Psoas muscle (tissue), 8 donors: ENCODE measurements around the gene TTYH1. TPM values are rescaled to one million over a fixed set of nuclear protein-coding genes. Genes with fewer than 3 reads are reported as not detected.

Experiments used
- ATAC-seq, 4 donors: fragments of 200-7000 bp; cut with Tn5 transposase; one replicate each; pipeline ENCODE4 v1.9.1; 2020; ENCODE audit warnings: moderate library complexity in 3 of 4, mild to moderate bottlenecking in 2 of 4
- DNase-seq, 2 donors: peaks; one replicate each; pipeline ENCODE4 v3.0.0-alpha.2; 2020
- H3K27ac ChIP-seq: fragments of 200-600 bp; one replicate; pipeline ENCODE4 v1.8.0; 2022
- H3K27me3 ChIP-seq, 3 donors: fragments of 200-600 bp in 1 of 3; one replicate each; pipeline versions ENCODE4 v1.6.1 to v1.8.0; 2013 to 2022; ENCODE audit warnings: low read length in 2 of 3, mild to moderate bottlenecking in 2 of 3, moderate library complexity in 1 of 3; ENCODE audit not compliant: insufficient read depth in 3 of 3
- H3K36me3 ChIP-seq, 2 donors: fragments of 200-600 bp in 1 of 2; one replicate each; pipeline versions ENCODE4 v1.6.1 to v1.8.0; 2013 to 2022; ENCODE audit warnings: low read depth in 1 of 2, mild to moderate bottlenecking in 1 of 2, moderate library complexity in 1 of 2; ENCODE audit not compliant: insufficient read depth in 1 of 2
- H3K4me1 ChIP-seq: fragments of 200-600 bp; one replicate; pipeline ENCODE4 v1.8.0; 2022
- H3K4me3 ChIP-seq: fragments of 200-600 bp; one replicate; pipeline ENCODE4 v1.8.0; 2022; ENCODE audit warnings: mild to moderate bottlenecking
- H3K9me3 ChIP-seq: fragments of 200-600 bp; one replicate; pipeline ENCODE4 v1.8.0; 2022
- CTCF ChIP-seq: fragments of 200-600 bp; IDR thresholded peaks from one replicate; pipeline ENCODE4 v1.8.0; 2022; ENCODE audit warnings: antibody characterized with exemption
- WGBS, 3 donors: extraction: QIAGEN DNeasy Blood & Tissue Kit; methylation state at CpG; one replicate each; pipeline versions ENCODE4 v1.1.6 to v1.1.7; 2013; 5-methylcytosine and 5-hydroxymethylcytosine counted together
- intact Hi-C, 2 donors: fragments of 100-400 bp; cut with DNase I; formaldehyde crosslinking; loops; one replicate each; pipeline versions ENCODE4 v1.11.0 to v1.14.2; 2022
- polyA plus RNA-seq, 3 donors: library from polyadenylated mRNA; stranded (reverse); fragments of 200-250 nt; gene quantifications; one replicate each; pipeline ENCODE4 v1.2.3, GENCODE V29; 2013
- total RNA-seq, 4 donors: library from RNA; stranded (reverse); fragmentation: NEBNext Ultra II Directional in 2 of 4; extraction: Animal tissue kit (Norgen Biotek cat#: 25700) in 2 of 4; gene quantifications; one replicate each; pipeline versions ENCODE4 v1.2.1 to v1.2.4, GENCODE V29; 2021 to 2023
- donor health status: healthy with polysubstance abuse.
- donor health status: DM: no; HTN: no; CAD: no; lungs with moderate emphysema.
- donor health status: Bipolar disorder and iron deficiency.
- donor health status: healthy.
- donor health status: DM: yes; HTN: yes; CAD: no.
- donor health status: DM: no; HTN: no; CAD: no.
- donor health status: DM: no; HTN: no; CAD: no.
- donor health status: DM: yes; HTN: yes; CAD: no.

The TTYH1 gene
- total and polyA plus RNA-seq, 7 donors, result 0.34 to 1.9 (median 0.52) TPM; not detected in 1

DNA sequence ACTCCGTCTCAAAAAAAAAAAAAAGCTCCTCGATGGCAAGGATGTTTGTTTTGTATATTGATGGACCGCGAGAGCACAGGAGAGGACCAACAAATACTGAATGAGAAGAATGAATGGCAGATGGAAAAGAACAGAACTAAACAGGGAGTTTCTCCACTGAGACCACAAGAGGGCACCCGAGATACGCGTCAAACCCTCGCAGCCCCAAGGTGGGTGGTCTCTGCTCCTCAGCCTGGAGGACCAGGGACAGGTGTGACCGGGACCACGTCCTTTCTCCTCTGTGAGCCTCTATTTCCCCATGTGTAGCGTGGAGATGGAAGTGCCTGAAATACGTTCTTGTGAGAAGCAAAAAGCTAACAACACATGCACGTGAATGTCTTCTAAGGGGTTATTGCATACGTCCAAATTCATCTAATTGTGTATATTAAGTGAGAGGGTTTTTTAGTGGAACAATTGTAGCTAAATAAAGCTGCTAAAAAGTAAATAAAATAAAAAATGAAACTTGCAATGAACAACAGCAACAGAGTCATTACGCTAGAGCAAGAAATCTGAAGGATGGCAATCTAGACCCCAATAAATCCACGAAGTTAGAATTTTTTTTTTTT, 66.2 kb downstream of the TTYH1 start:
- 11 to 14% (median 11%) methylated on average over 16 of the region's 16 CpGs for WGBS, 3 donors
- Histone ChIP-seq H3K36me3 (no peaks in the 10 kb centered on the region), H3K4me1 (no peaks in the 10 kb centered on the region), H3K4me3 (no peak overlapping the region), H3K9me3 (no peaks in the 10 kb centered on the region), H3K27me3 (peaks cover 0 to 15% (median 0%) of the 10 kb centered on the region in 3 donors), H3K27ac (no peak overlapping the region)
- intact Hi-C loops, result loop anchor here in 1 of 2 donors (5.0 kb wide), 1 partner anchor 196 kb away; no protein-coding TSS in a partner anchor
- peak; percentile 47 for TF ChIP-seq CTCF
- DNase-seq, result no peak
- no peak for ATAC-seq

DNA sequence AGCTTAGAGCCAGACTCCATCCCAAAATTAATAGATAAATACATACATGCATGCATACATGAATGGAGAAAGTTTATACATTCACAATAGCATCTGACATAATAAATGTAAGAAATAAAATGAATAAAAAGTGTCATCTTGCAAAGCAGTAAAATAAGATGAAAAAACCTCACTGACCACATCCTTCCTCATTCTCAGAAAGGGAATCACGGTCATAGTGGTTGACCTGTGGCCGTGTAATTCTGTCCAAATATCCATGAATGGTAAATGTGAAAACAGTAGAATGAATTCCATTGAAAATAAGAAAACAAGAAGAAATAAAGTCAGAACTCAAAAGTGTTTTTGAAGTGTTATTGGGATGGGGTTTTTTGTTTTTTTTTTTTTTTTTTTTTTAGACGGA, 67.6 kb downstream of the TTYH1 start:
- no peak for TF ChIP-seq CTCF
- WGBS, 3 donors, result 63 to 72% (median 64%) methylated on average over 3 of the region's 3 CpGs
- ATAC-seq, result no peak
- DNase-seq, result no peak
- peaks cover 0 to 15% (median 0%) of the 10 kb centered on the region in 3 donors for H3K27me3 ChIP-seq
- H3K9me3 ChIP-seq, result no peaks in the 10 kb centered on the region
- H3K4me3 ChIP-seq, result no peak overlapping the region
- no peaks in the 10 kb centered on the region for H3K4me1 ChIP-seq
- intact Hi-C loops, result loop anchor here in 1 of 2 donors (5.0 kb wide), 1 partner anchor 194 kb away; no protein-coding TSS in a partner anchor
- H3K36me3 ChIP-seq, result no peaks in the 10 kb centered on the region
- no peak overlapping the region for H3K27ac ChIP-seq

- intact Hi-C loops, result loop anchor here in 1 of 2 donors (5.0 kb wide), 1 partner anchor 193 kb away; no protein-coding TSS in a partner anchor
- no peak overlapping the region for H3K4me3 ChIP-seq
- no peaks in the 10 kb centered on the region for H3K9me3 ChIP-seq
- peaks cover 0 to 15% (median 0%) of the 10 kb centered on the region in 3 donors for H3K27me3 ChIP-seq
- no peaks in the 10 kb centered on the region for H3K4me1 ChIP-seq
- DNase-seq, result no peak
- H3K36me3 ChIP-seq, result no peaks in the 10 kb centered on the region
- ATAC-seq, result no peak
- no peak overlapping the region for H3K27ac ChIP-seq
- TF ChIP-seq CTCF, result no peak
- 71 to 76% (median 73%) methylated on average over 10 of the region's 10 CpGs for WGBS, 3 donors
These were observed 69.2 kb downstream of the TTYH1 start for GRCh38 chr19:54484451-54484850.

GRCh38 chr19:54485851-54486250, 70.6 kb downstream of the TTYH1 start:
- Histone ChIP-seq H3K4me1 (no peaks in the 10 kb centered on the region), H3K9me3 (no peaks in the 10 kb centered on the region), H3K36me3 (no peaks in the 10 kb centered on the region), H3K27ac (no peak overlapping the region), H3K4me3 (no peak overlapping the region), H3K27me3 (peaks cover 0 to 15% (median 0%) of the 10 kb centered on the region in 3 donors)
- intact Hi-C loops, result no loop called here
- TF ChIP-seq CTCF, result no peak
- ATAC-seq (no peak), DNase-seq (no peak)
- 39 to 59% (median 52%) methylated on average over 2 to 5 of the region's 5 CpGs for WGBS, 3 donors

Other genes starting within 250 kb of the TTYH1 start
- 1 to 10 TPM in 1 of 4 donors, under 1 TPM in 2, not detected in 1; 0.55 to 2.5 (median 0.74) TPM for gene TMC4, start 242.3 kb upstream of the TTYH1 start, total RNA-seq
- under 1 TPM; 0.64 to 0.70 (median 0.70) TPM for gene TMC4, start 242.3 kb upstream of the TTYH1 start, polyA plus RNA-seq
- gene MBOAT7, start 225.9 kb upstream of the TTYH1 start, total RNA-seq, result 10 to 100 TPM in 3 of 4 donors, 1 to 10 TPM in 1; 6.2 to 17.8 (median 11.4) TPM
- 10 to 100 TPM in 1 of 3 donors, 1 to 10 TPM in 2; 6.3 to 11.4 (median 8.4) TPM for gene MBOAT7, start 225.9 kb upstream of the TTYH1 start, polyA plus RNA-seq
- gene TSEN34, start 224.2 kb upstream of the TTYH1 start, total RNA-seq, result 10 to 100 TPM; 17.4 to 44.6 (median 19.2) TPM
- gene TSEN34, start 224.2 kb upstream of the TTYH1 start, polyA plus RNA-seq, result 10 to 100 TPM; 15.5 to 42.6 (median 24.5) TPM
- gene RPS9, start 214.6 kb upstream of the TTYH1 start, total RNA-seq, result 100 to 1,000 TPM; 479 to 705 (median 663) TPM
- gene RPS9, start 214.6 kb upstream of the TTYH1 start, polyA plus RNA-seq, result 1,000 to 10,000 TPM; 1,294 to 2,049 (median 1,972) TPM
- gene LILRB3, start 192.5 kb upstream of the TTYH1 start, total RNA-seq, result 1 to 10 TPM; 1.9 to 3.8 (median 2.3) TPM
- gene LILRB3, start 192.5 kb upstream of the TTYH1 start, polyA plus RNA-seq, result 1 to 10 TPM in 1 of 3 donors, under 1 TPM in 2; 0.32 to 1.2 (median 0.40) TPM
- 1 to 10 TPM in 3 of 4 donors, under 1 TPM in 1; 0.54 to 1.6 (median 1.3) TPM for gene LILRA6, start 172.7 kb upstream of the TTYH1 start, total RNA-seq
- under 1 TPM; 0.22 to 0.48 (median 0.42) TPM for gene LILRA6, start 172.7 kb upstream of the TTYH1 start, polyA plus RNA-seq
- gene LILRB5, start 158.2 kb upstream of the TTYH1 start, total RNA-seq, result 1 to 10 TPM; 2.2 to 5.1 (median 4.4) TPM
- 1 to 10 TPM in 2 of 3 donors, under 1 TPM in 1; 0.95 to 1.3 (median 1.1) TPM for gene LILRB5, start 158.2 kb upstream of the TTYH1 start, polyA plus RNA-seq
- 1 to 10 TPM in 3 of 4 donors, under 1 TPM in 1; 0.79 to 2.4 (median 1.7) TPM for gene LILRB2, start 134.4 kb upstream of the TTYH1 start, total RNA-seq
- 1 to 10 TPM in 1 of 3 donors, under 1 TPM in 2; 0.41 to 1.3 (median 0.42) TPM for gene LILRB2, start 134.4 kb upstream of the TTYH1 start, polyA plus RNA-seq
- 1 to 10 TPM in 3 of 4 donors, not detected in 1; 1.1 to 2.2 (median 1.1) TPM for gene LILRA5, start 102.3 kb upstream of the TTYH1 start, total RNA-seq
- gene LILRA5, start 102.3 kb upstream of the TTYH1 start, polyA plus RNA-seq, result 1 to 10 TPM in 1 of 3 donors, under 1 TPM in 2; 0.44 to 1.2 (median 0.52) TPM
- 1 to 10 TPM in 1 of 4 donors, not detected in 3; 1.1 TPM for gene LILRA4, start 76.3 kb upstream of the TTYH1 start, total RNA-seq
- not detected for gene LILRA4, start 76.3 kb upstream of the TTYH1 start, polyA plus RNA-seq
- 1 to 10 TPM; 3.4 to 6.2 (median 4.0) TPM for gene LAIR1, start 50.5 kb upstream of the TTYH1 start, total RNA-seq
- 1 to 10 TPM in 1 of 3 donors, under 1 TPM in 2; 0.93 to 2.4 (median 0.95) TPM for gene LAIR1, start 50.5 kb upstream of the TTYH1 start, polyA plus RNA-seq
- gene LENG8, start 33.7 kb downstream of the TTYH1 start, total RNA-seq, result 10 to 100 TPM; 28.2 to 60.2 (median 41.8) TPM
- gene LENG8, start 33.7 kb downstream of the TTYH1 start, polyA plus RNA-seq, result 10 to 100 TPM; 21.7 to 28.6 (median 27.2) TPM
- gene LENG9, start 48.3 kb downstream of the TTYH1 start, total RNA-seq, result 1 to 10 TPM; 2.0 to 3.7 (median 2.7) TPM
- 1 to 10 TPM; 1.7 to 3.9 (median 3.7) TPM for gene LENG9, start 48.3 kb downstream of the TTYH1 start, polyA plus RNA-seq
- 1 to 10 TPM; 5.0 to 7.4 (median 6.0) TPM for gene CDC42EP5, start 57.8 kb downstream of the TTYH1 start, total RNA-seq
- gene CDC42EP5, start 57.8 kb downstream of the TTYH1 start, polyA plus RNA-seq, result 1 to 10 TPM; 1.1 to 4.1 (median 3.1) TPM
- not detected for gene LAIR2, start 87.4 kb downstream of the TTYH1 start, total RNA-seq
- not detected for gene LAIR2, start 87.4 kb downstream of the TTYH1 start, polyA plus RNA-seq
- 1 to 10 TPM in 2 of 4 donors, under 1 TPM in 2; 0.68 to 1.8 (median 1.0) TPM for gene LILRA2, start 158.3 kb downstream of the TTYH1 start, total RNA-seq
- under 1 TPM; 0.25 to 0.36 (median 0.26) TPM for gene LILRA2, start 158.3 kb downstream of the TTYH1 start, polyA plus RNA-seq
- under 1 TPM; 0.32 to 0.53 (median 0.34) TPM for gene LILRA1, start 178.2 kb downstream of the TTYH1 start, total RNA-seq
- under 1 TPM in 2 of 3 donors, not detected in 1; 0.09 to 0.13 TPM for gene LILRA1, start 178.2 kb downstream of the TTYH1 start, polyA plus RNA-seq
- 1 to 10 TPM in 3 of 4 donors, under 1 TPM in 1; 0.95 to 2.0 (median 1.2) TPM for gene LILRB1, start 215.0 kb downstream of the TTYH1 start, total RNA-seq
- gene LILRB1, start 215.0 kb downstream of the TTYH1 start, polyA plus RNA-seq, result under 1 TPM; 0.17 to 0.33 (median 0.25) TPM
- 1 to 10 TPM in 2 of 4 donors, under 1 TPM in 2; 0.54 to 1.7 (median 0.99) TPM for gene LILRB4, start 247.5 kb downstream of the TTYH1 start, total RNA-seq
- gene LILRB4, start 247.5 kb downstream of the TTYH1 start, polyA plus RNA-seq, result under 1 TPM; 0.27 to 0.56 (median 0.37) TPM